ENCODE data around the gene UXS1.

UXS1 gene

DNA sequence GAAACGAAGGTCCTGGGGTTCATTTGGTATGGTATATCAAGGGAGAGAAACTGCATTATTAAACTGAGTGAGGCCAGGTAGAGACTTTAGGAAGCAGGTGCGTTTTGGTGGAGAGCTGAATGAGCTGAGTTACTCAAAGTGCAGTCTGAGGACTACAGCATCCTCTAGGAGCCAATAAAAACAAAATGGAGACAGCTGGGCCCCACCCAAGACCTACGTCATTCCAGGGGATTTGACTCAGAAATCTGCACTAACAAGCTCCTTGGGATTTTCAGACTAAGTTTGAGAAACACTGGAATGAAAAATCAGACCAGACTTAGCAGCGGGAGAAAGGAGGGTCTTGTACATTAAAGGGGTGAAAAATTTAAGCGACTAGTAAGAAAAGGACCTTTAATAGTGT lies 131.5 kb downstream of the UXS1 start:
- Histone ChIP-seq H3K36me3 (ENCODE audit: insufficient read depth, insufficient read length, low read length) (no peaks in the 10 kb centered on the region), H3K9me3 (ENCODE audit: insufficient read depth, low read length) (peaks cover 7% of the 10 kb centered on the region), H3K4me1 (ENCODE audit: insufficient read depth, insufficient read length) (no peaks in the 10 kb centered on the region), H3K27me3 (ENCODE audit: insufficient read depth, insufficient read length) (no peaks in the 10 kb centered on the region), H3K4me3 (ENCODE audit: insufficient read length, low read depth) (no peak overlapping the region), H3K9ac (ENCODE audit: insufficient read length, low read depth) (no peak overlapping the region)
- DNase-seq (ENCODE audit: low read depth, low spot score), result no peak
- TF ChIP-seq ZNF274 (IDR thresholded peaks at IDR 0.05; ENCODE audit: low read depth, low read length) (no peak), YY1 (IDR thresholded peaks at IDR 0.05; ENCODE audit: insufficient read depth, insufficient read length) (no peak), SUZ12 (IDR thresholded peaks at IDR 0.05; ENCODE audit: extremely low read depth, insufficient read depth, insufficient read length) (no peak)

DNA sequence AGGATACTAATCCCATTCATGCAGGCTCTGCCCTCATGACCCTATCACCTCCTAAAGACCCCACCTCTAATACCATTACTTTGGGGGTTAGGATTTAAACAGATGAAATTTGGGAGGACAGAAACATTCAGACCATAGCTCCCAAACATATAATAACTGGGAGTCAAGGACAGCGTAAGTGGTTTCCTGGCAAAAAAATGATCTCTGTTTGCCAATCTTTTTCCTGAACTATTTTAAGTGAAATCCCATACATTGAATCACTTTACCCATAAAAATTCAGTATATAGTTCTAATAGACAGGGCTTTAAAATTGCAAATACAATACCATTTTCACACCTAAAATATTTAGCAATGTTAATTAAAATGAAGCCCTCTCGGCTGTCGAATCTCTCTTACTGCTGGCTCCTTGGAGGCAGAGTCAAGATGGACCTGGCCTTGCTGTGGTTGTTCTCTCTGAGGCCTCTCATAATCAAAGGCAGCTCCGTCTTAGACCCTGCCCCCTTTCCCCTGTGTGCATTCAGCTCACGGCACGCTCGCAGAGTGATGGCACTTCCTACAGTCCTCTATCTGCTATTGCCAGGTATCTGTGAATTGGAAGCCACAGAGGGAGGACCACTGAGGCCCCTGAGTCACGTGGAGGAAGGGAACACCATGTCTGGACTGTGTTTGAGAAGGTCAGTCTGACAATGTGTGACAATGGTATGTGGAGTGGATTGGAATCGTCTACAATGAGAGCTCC lies 132.3 kb downstream of the UXS1 start:
- no peaks in the 10 kb centered on the region for H3K27me3 ChIP-seq (ENCODE audit: insufficient read depth, insufficient read length)
- no peak overlapping the region for H3K9ac ChIP-seq (ENCODE audit: insufficient read length, low read depth)
- H3K9me3 ChIP-seq (ENCODE audit: insufficient read depth, low read length), result peaks cover 7% of the 10 kb centered on the region
- H3K4me1 ChIP-seq (ENCODE audit: insufficient read depth, insufficient read length), result no peaks in the 10 kb centered on the region
- DNase-seq (ENCODE audit: low read depth, low spot score), result no peak
- H3K4me3 ChIP-seq (ENCODE audit: insufficient read length, low read depth), result no peak overlapping the region
- no peaks in the 10 kb centered on the region for H3K36me3 ChIP-seq (ENCODE audit: insufficient read depth, insufficient read length, low read length)
- no peak for TF ChIP-seq ZNF274 (IDR thresholded peaks at IDR 0.05; ENCODE audit: low read depth, low read length)
- TF ChIP-seq YY1 (IDR thresholded peaks at IDR 0.05; ENCODE audit: insufficient read depth, insufficient read length), result no peak
- TF ChIP-seq SUZ12 (IDR thresholded peaks at IDR 0.05; ENCODE audit: extremely low read depth, insufficient read depth, insufficient read length), result no peak

DNA sequence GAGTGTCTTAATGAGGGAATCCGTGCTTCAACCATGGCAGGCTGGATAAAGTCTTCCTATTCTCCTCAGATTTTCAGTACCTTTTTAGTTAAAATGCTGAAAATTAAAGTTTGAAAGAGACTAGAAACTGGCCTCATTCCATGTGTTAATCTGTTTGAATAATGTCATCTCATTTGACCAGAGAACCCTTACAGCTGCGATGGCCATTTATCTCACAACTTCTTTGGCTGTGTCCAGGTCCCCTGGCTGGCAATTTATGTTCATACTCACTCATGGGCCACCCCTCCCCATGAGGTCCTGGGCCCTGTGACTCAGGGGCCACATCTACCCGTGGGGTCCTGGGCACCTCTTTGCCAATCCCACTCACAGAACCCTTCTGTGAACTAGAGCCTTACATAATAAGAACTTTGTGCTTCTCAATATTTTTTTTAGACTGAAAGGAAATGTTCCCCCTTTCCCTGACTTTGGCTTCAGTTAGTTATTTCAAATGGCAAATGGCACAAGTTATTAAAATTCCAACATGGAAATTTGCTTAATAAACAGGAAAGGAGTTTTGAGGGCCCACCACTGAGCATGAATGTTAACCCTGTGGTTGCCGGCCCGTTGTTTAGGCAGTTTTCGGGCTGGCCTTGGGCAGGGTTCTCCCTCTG lies 134.6 kb downstream of the UXS1 start:
- DNase-seq (ENCODE audit: low read depth, low spot score), result no peak
- Histone ChIP-seq H3K4me3 (ENCODE audit: insufficient read length, low read depth) (no peak overlapping the region), H3K36me3 (ENCODE audit: insufficient read depth, insufficient read length, low read length) (no peaks in the 10 kb centered on the region), H3K4me1 (ENCODE audit: insufficient read depth, insufficient read length) (peaks cover 4% of the 10 kb centered on the region), H3K9me3 (ENCODE audit: insufficient read depth, low read length) (peaks cover 7% of the 10 kb centered on the region), H3K9ac (ENCODE audit: insufficient read length, low read depth) (no peak overlapping the region), H3K27me3 (ENCODE audit: insufficient read depth, insufficient read length) (no peaks in the 10 kb centered on the region)
- TF ChIP-seq YY1 (IDR thresholded peaks at IDR 0.05; ENCODE audit: insufficient read depth, insufficient read length) (no peak), ZNF274 (IDR thresholded peaks at IDR 0.05; ENCODE audit: low read depth, low read length) (no peak), SUZ12 (IDR thresholded peaks at IDR 0.05; ENCODE audit: extremely low read depth, insufficient read depth, insufficient read length) (no peak)

DNA sequence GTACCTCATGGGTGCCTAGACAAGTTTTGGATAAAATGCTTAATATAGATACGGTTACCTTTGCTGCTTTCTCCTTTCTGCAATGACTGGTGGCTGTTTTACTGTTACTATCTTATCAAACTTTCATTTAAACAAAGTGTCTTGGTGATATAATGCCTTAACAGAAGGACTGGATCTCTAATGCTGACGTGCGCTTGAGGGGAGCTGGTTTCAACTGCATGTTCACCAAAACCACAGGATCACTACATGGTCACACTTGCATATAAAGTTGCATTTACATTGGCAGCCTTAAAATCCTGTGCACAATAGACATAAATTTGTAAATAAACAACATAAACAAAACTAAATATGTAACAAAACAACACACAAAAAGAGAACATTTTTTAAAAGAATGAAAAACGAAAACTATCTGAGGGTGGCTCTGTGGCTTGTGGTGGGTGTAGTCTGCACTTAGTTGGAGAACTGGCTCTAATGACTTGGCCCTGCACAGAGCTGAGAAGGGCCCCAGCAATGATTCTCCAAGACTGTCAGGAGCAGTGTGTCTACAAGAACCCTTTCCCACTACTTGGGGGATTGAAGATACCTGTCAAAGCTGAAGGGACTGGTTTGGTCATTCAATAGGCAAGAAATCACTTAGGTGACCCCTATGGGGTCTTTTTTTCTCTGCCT lies 135.5 kb downstream of the UXS1 start:
- no peak for DNase-seq (ENCODE audit: low read depth, low spot score)
- Histone ChIP-seq H3K4me1 (ENCODE audit: insufficient read depth, insufficient read length) (peaks cover 6% of the 10 kb centered on the region), H3K9ac (ENCODE audit: insufficient read length, low read depth) (no peak overlapping the region), H3K27me3 (ENCODE audit: insufficient read depth, insufficient read length) (no peaks in the 10 kb centered on the region), H3K9me3 (ENCODE audit: insufficient read depth, low read length) (peaks cover 7% of the 10 kb centered on the region), H3K36me3 (ENCODE audit: insufficient read depth, insufficient read length, low read length) (no peaks in the 10 kb centered on the region), H3K4me3 (ENCODE audit: insufficient read length, low read depth) (no peak overlapping the region)
- TF ChIP-seq ZNF274 (IDR thresholded peaks at IDR 0.05; ENCODE audit: low read depth, low read length), result no peak
- no peak for TF ChIP-seq SUZ12 (IDR thresholded peaks at IDR 0.05; ENCODE audit: extremely low read depth, insufficient read depth, insufficient read length)

DNA sequence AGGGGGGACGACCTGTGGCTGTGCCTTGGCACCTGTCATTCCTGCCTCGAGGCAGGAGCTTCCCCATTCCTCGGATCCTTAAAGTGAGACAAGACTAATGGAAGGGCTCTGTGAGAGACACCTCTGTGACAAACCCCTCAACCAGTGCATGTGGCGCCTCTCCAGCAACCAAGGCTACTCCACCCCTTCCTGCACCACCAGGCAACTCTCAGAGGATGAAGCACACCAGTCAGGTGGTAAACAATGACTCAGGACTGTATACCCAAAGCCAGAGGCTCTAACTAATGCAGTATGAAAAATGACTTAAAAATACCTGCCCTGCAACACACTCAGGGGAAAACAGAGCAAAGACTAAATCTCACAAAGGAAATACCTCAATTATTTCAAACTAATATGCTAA lies 136.9 kb downstream of the UXS1 start:
- DNase-seq (ENCODE audit: low read depth, low spot score), result no peak
- no peak overlapping the region for H3K4me3 ChIP-seq (ENCODE audit: insufficient read length, low read depth)

DNA sequence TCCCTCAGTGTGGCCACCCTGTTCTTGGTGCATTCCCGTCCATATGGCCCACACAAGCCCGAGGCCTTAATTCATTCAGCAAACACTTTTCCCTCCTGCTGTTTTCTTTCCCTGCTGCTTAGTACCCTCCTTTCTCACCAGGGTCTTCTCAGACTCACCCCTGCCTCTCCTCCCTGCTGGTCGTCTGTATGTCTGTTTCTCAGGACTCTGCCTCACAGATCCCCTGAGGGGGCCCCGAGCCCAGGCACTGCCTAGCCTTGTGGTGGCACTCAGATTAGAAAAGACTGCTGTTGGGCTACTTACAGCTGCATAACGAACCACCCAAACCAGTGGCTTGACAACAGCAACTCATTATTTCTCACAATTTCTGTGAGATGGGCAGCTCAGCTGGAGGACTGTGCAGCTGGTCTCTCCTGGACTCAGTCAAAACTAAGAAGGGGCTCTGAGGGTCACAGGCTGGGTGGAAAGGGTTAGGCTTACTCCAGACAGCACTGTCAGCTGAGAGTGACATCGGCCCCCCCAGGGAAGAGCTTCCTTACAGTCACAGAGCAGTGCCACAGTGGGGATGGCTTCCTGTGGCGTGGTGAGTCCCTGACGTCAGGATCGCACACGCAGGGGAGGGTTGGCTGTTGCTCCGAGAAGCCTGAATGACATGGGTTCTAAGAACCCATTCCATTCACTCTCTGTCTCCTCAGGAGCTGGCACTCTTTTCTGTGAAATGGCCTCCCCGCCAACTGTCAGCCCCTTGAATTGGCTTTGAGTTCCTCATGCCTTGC lies 139.0 kb downstream of the UXS1 start:
- Histone ChIP-seq H3K9me3 (ENCODE audit: insufficient read depth, low read length) (peaks cover 13% of the 10 kb centered on the region), H3K4me1 (ENCODE audit: insufficient read depth, insufficient read length) (peaks cover 6% of the 10 kb centered on the region), H3K36me3 (ENCODE audit: insufficient read depth, insufficient read length, low read length) (no peaks in the 10 kb centered on the region), H3K27me3 (ENCODE audit: insufficient read depth, insufficient read length) (no peaks in the 10 kb centered on the region), H3K4me3 (ENCODE audit: insufficient read length, low read depth) (no peak overlapping the region), H3K9ac (ENCODE audit: insufficient read length, low read depth) (no peak overlapping the region)
- no peak for TF ChIP-seq ZNF274 (IDR thresholded peaks at IDR 0.05; ENCODE audit: low read depth, low read length)
- DNase-seq (ENCODE audit: low read depth, low spot score), result no peak

More for the DNA sequence above, 136.9 kb downstream of the UXS1 start:
- TF ChIP-seq SUZ12 (IDR thresholded peaks at IDR 0.05; ENCODE audit: extremely low read depth, insufficient read depth, insufficient read length) (no peak), ZNF274 (IDR thresholded peaks at IDR 0.05; ENCODE audit: low read depth, low read length) (no peak), YY1 (IDR thresholded peaks at IDR 0.05; ENCODE audit: insufficient read depth, insufficient read length) (no peak)
- Histone ChIP-seq H3K36me3 (ENCODE audit: insufficient read depth, insufficient read length, low read length) (no peaks in the 10 kb centered on the region), H3K27me3 (ENCODE audit: insufficient read depth, insufficient read length) (no peaks in the 10 kb centered on the region), H3K4me1 (ENCODE audit: insufficient read depth, insufficient read length) (peaks cover 6% of the 10 kb centered on the region), H3K9ac (ENCODE audit: insufficient read length, low read depth) (no peak overlapping the region), H3K9me3 (ENCODE audit: insufficient read depth, low read length) (peaks cover 9% of the 10 kb centered on the region)

DNA sequence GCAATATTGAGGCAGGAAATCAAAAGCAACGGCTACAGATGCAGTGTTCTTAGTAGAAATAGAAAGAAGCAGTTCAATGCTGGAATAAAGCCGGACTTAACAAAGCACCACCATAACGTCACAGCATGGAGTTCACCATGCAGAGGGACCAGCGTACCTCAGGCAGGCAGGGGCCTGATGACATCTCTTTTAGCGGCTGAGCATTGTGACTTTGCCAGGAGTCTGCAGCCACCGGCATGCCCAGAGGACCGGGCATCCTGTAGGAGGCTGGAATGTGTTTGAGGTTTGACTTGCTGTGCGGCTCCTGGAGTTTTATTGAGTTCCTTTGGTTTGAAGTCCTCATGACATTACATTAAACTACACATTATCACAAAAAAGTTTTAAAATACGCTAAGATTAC lies 139.8 kb downstream of the UXS1 start:
- no peak overlapping the region for H3K9ac ChIP-seq (ENCODE audit: insufficient read length, low read depth)
- peaks cover 13% of the 10 kb centered on the region for H3K9me3 ChIP-seq (ENCODE audit: insufficient read depth, low read length)
- TF ChIP-seq YY1 (IDR thresholded peaks at IDR 0.05; ENCODE audit: insufficient read depth, insufficient read length) (no peak), SUZ12 (IDR thresholded peaks at IDR 0.05; ENCODE audit: extremely low read depth, insufficient read depth, insufficient read length) (no peak), ZNF274 (IDR thresholded peaks at IDR 0.05; ENCODE audit: low read depth, low read length) (no peak)
- peaks cover 6% of the 10 kb centered on the region for H3K4me1 ChIP-seq (ENCODE audit: insufficient read depth, insufficient read length)
- H3K27me3 ChIP-seq (ENCODE audit: insufficient read depth, insufficient read length), result no peaks in the 10 kb centered on the region
- no peak overlapping the region for H3K4me3 ChIP-seq (ENCODE audit: insufficient read length, low read depth)
- no peak for DNase-seq (ENCODE audit: low read depth, low spot score)
- H3K36me3 ChIP-seq (ENCODE audit: insufficient read depth, insufficient read length, low read length), result no peaks in the 10 kb centered on the region

All from NT2/D1 (cell line).